ENCODE measurements around the gene FLNC. TPM values are rescaled to one million over a fixed set of nuclear protein-coding genes. Genes with fewer than 3 reads are reported as not detected.

FLNC gene
- total and polyA plus RNA-seq, 2 of the 13 experiments (the other 11 are each of a cell fraction or from before 2014, with no cell fraction given), result 0.02 TPM; not detected in 1

GRCh38 chr7:128862571-128863432, 32.6 kb downstream of the FLNC start, which contains the start of gene ATP6V1F (continued):
- TF ChIP-seq, protein P1, sequence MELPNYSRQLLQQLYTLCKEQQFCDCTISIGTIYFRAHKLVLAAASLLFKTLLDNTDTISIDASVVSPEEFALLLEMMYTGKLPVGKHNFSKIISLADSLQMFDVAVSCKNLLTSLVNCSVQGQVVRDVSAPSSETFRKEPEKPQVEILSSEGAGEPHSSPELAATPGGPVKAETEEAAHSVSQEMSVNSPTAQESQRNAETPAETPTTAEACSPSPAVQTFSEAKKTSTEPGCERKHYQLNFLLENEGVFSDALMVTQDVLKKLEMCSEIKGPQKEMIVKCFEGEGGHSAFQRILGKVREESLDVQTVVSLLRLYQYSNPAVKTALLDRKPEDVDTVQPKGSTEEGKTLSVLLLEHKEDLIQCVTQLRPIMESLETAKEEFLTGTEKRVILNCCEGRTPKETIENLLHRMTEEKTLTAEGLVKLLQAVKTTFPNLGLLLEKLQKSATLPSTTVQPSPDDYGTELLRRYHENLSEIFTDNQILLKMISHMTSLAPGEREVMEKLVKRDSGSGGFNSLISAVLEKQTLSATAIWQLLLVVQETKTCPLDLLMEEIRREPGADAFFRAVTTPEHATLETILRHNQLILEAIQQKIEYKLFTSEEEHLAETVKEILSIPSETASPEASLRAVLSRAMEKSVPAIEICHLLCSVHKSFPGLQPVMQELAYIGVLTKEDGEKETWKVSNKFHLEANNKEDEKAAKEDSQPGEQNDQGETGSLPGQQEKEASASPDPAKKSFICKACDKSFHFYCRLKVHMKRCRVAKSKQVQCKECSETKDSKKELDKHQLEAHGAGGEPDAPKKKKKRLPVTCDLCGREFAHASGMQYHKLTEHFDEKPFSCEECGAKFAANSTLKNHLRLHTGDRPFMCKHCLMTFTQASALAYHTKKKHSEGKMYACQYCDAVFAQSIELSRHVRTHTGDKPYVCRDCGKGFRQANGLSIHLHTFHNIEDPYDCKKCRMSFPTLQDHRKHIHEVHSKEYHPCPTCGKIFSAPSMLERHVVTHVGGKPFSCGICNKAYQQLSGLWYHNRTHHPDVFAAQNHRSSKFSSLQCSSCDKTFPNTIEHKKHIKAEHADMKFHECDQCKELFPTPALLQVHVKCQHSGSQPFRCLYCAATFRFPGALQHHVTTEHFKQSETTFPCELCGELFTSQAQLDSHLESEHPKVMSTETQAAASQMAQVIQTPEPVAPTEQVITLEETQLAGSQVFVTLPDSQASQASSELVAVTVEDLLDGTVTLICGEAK (IDR thresholded peaks at IDR 0.05), result no peak
- TF ChIP-seq, protein P1 (CRISPR knock-in tag; IDR thresholded peaks at IDR 0.05), result no peak; the same call in 1 of the 2 replicates
- TF ChIP-seq LCORL (IDR thresholded peaks at IDR 0.05) (no peak), LCORL (CRISPR knock-in tag; IDR thresholded peaks at IDR 0.05) (no peak; the same call in 1 of the 2 replicates), MEF2D (CRISPR knock-in tag; IDR thresholded peaks at IDR 0.05) (peak; percentile 57; the same call in 1 of the 2 replicates), NFKBIZ (CRISPR knock-in tag; IDR thresholded peaks at IDR 0.05) (no peak; the same call in 1 of the 2 replicates), ZNF12 (CRISPR knock-in tag; IDR thresholded peaks at IDR 0.05) (no peak), MXD3 (CRISPR knock-in tag; IDR thresholded peaks at IDR 0.05) (no peak), CREB3 (CRISPR knock-in tag; IDR thresholded peaks at IDR 0.05) (no peak), ZFX (CRISPR knock-in tag; IDR thresholded peaks at IDR 0.05; ENCODE audit: low read depth) (peak; percentile 90), NR0B2 (CRISPR knock-in tag; IDR thresholded peaks at IDR 0.05) (no peak), HIVEP1 (CRISPR knock-in tag; IDR thresholded peaks at IDR 0.05) (no peak), SMAD3 (CRISPR knock-in tag; IDR thresholded peaks at IDR 0.05) (0 out of 2 replicates have a peak, but pooled peaks have one; percentile 60), ZNF251 (CRISPR knock-in tag; IDR thresholded peaks at IDR 0.05) (no peak), HOXD1 (CRISPR knock-in tag; IDR thresholded peaks at IDR 0.05) (no peak)
- TF ChIP-seq, protein P2, sequence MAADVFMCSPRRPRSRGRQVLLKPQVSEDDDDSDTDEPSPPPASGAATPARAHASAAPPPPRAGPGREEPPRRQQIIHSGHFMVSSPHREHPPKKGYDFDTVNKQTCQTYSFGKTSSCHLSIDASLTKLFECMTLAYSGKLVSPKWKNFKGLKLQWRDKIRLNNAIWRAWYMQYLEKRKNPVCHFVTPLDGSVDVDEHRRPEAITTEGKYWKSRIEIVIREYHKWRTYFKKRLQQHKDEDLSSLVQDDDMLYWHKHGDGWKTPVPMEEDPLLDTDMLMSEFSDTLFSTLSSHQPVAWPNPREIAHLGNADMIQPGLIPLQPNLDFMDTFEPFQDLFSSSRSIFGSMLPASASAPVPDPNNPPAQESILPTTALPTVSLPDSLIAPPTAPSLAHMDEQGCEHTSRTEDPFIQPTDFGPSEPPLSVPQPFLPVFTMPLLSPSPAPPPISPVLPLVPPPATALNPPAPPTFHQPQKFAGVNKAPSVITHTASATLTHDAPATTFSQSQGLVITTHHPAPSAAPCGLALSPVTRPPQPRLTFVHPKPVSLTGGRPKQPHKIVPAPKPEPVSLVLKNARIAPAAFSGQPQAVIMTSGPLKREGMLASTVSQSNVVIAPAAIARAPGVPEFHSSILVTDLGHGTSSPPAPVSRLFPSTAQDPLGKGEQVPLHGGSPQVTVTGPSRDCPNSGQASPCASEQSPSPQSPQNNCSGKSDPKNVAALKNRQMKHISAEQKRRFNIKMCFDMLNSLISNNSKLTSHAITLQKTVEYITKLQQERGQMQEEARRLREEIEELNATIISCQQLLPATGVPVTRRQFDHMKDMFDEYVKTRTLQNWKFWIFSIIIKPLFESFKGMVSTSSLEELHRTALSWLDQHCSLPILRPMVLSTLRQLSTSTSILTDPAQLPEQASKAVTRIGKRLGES (CRISPR knock-in tag; IDR thresholded peaks at IDR 0.05; ENCODE audit: borderline replicate concordance), result no peak
